ENCODE results near the gene FAM180B. TPM values are rescaled to one million over a fixed set of nuclear protein-coding genes. Genes with fewer than 3 reads are reported as not detected.

FAM180B gene
- total RNA-seq, 2 experiments from 2014 or later = not detected

- ChIA-PET CTCF (interaction anchor here (0.9 kb wide), 1 partner anchor 17 kb away, joined by 3 read pairs; the partner anchor contains the start of gene CELF1), POLR2A (no interaction called here)
- Mint-ChIP-seq H3K4me3 (no peak overlapping the region), H3K27me3 (ENCODE audit: low read depth) (no peaks in the 10 kb centered on the region), H3K9me3 (ENCODE audit: insufficient read depth) (no peaks in the 10 kb centered on the region), H3K4me1 (ENCODE audit: low read depth) (peaks cover 15% of the 10 kb centered on the region), H3K36me3 (ENCODE audit: low read depth) (peaks cover 48% of the 10 kb centered on the region), H3K27ac (no peak overlapping the region)
- DNase-seq (no peak), ATAC-seq (no peak)
These were observed 16.8 kb upstream of the FAM180B start for GRCh38 chr11:47569646-47570045.

- POLR2A ChIA-PET = no interaction called here
These were observed 15.7 kb upstream of the FAM180B start for GRCh38 chr11:47570651-47571356.

GRCh38 chr11:47571357-47571729 is 15.1 kb upstream of the FAM180B start:
- POLR2A ChIA-PET = no interaction called here
- CTCF ChIA-PET = interaction anchor here (1.0 kb wide), 1 partner anchor 18 kb away, joined by 3 read pairs; the partner anchor contains the start of gene CELF1
- Mint-ChIP-seq H3K36me3 (ENCODE audit: low read depth) (peaks cover 59% of the 10 kb centered on the region), H3K4me1 (ENCODE audit: low read depth) (peaks cover 8% of the 10 kb centered on the region), H3K27me3 (ENCODE audit: low read depth) (no peaks in the 10 kb centered on the region), H3K9me3 (ENCODE audit: insufficient read depth) (no peaks in the 10 kb centered on the region), H3K27ac (no peak overlapping the region), H3K4me3 (no peak overlapping the region)
- ATAC-seq (no peak), DNase-seq (no peak)

More at GRCh38 chr11:47570651-47571356, 15.7 kb upstream of the FAM180B start:
- no peak overlapping the region for H3K4me3 Mint-ChIP-seq
- peaks cover 56% of the 10 kb centered on the region for H3K36me3 Mint-ChIP-seq (ENCODE audit: low read depth)
- peaks cover 12% of the 10 kb centered on the region for H3K4me1 Mint-ChIP-seq (ENCODE audit: low read depth)
- no peaks in the 10 kb centered on the region for H3K27me3 Mint-ChIP-seq (ENCODE audit: low read depth)
- H3K9me3 Mint-ChIP-seq (ENCODE audit: insufficient read depth) = no peaks in the 10 kb centered on the region
- CTCF ChIA-PET = interaction anchor here (0.9 to 1.0 kb wide), 2 partner anchors 18 kb away, joined by 3 read pairs; partner anchors contain the start of gene CELF1
- no peak for ATAC-seq
- no peak for DNase-seq
- H3K27ac Mint-ChIP-seq = no peak overlapping the region

DNA sequence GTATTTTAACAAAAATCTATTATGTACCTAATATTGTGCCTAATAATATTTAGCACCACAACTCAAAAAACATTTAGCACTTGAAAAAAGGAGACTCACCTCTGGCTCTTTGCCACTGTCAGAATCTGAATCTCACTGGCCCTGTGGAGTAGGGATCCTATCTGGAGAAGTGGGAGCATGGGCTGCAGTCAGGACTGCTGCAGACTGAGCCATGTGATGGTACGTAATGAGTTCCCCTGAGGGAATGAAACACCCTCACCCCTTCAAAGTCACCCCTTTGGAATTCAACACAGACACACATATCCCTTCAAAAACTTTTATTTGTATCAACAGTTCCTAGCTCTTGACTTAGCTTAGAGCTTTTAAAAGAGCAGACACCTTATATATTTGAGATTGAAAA is 14.6 kb upstream of the FAM180B start:
- Mint-ChIP-seq H3K9me3 (ENCODE audit: insufficient read depth) (no peaks in the 10 kb centered on the region), H3K27ac (no peak overlapping the region)
- CTCF ChIA-PET = interaction anchor here (1.0 kb wide), 1 partner anchor 19 kb away, joined by 3 read pairs; the partner anchor contains the start of gene CELF1

DNA sequence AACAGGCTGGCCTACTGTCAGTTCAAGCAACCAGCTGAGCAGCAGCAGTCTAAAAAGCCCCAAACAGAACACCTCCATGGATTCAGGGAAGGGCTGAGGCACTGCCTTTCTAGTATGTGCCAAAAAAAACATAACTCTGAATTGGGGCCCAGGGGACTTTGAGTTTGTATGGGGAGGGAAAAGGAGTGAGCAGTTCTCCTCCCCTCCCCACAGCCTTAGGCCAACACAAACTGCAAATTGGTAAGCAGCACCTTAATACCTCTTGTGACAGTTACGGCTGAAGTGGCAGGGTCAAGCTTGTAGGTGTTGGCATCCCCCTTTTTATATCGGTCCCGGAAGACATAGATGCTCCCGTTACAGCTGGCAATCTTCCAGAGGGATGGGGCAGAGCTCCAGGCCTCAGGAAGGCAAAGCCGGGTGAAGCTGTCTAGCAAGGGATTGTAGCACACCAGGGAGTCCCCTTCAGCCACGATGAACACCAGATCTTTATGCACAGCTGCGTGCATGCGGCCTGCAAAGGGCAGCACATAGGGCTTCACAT is 13.7 kb upstream of the FAM180B start:
- Mint-ChIP-seq H3K4me3 (no peak overlapping the region), H3K27ac (no peak overlapping the region), H3K27me3 (ENCODE audit: low read depth) (no peaks in the 10 kb centered on the region), H3K36me3 (ENCODE audit: low read depth) (peaks cover 70% of the 10 kb centered on the region), H3K9me3 (ENCODE audit: insufficient read depth) (no peaks in the 10 kb centered on the region), H3K4me1 (ENCODE audit: low read depth) (peaks cover 13% of the 10 kb centered on the region)
- DNase-seq (no peak), ATAC-seq (no peak)
- CTCF ChIA-PET = no interaction called here
- POLR2A ChIA-PET = interaction anchor here (1.4 kb wide), 1 partner anchor 8 kb away, joined by 6 read pairs; the partner anchor contains the start of gene PTPMT1

More for the DNA sequence above, 14.6 kb upstream of the FAM180B start:
- POLR2A ChIA-PET = no interaction called here
- H3K27me3 Mint-ChIP-seq (ENCODE audit: low read depth) = no peaks in the 10 kb centered on the region
- no peak for ATAC-seq
- peaks cover 5% of the 10 kb centered on the region for H3K4me1 Mint-ChIP-seq (ENCODE audit: low read depth)
- peaks cover 64% of the 10 kb centered on the region for H3K36me3 Mint-ChIP-seq (ENCODE audit: low read depth)
- DNase-seq = no peak
- H3K4me3 Mint-ChIP-seq = no peak overlapping the region

DNA sequence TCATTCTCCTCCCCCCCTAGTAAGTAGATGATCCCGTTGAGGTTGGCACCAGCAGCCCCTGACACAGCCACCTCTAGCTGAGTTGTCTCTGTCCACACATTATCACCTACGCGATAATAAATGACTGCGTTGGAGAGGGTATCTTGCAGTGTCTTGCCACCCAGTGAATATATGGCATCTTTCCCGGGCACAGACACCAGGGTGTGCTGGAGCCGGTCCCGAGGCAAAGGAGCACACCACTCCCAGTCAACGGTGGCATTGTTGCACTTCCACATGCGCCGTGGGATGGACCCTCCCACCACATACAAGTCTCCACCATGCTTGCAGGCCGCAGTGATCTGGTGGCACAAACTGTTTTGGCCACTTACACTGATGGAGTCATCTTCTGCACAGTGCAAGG is 13.2 kb upstream of the FAM180B start:
- DNase-seq (no peak), ATAC-seq (no peak)
- Mint-ChIP-seq H3K27me3 (ENCODE audit: low read depth) (no peaks in the 10 kb centered on the region), H3K27ac (no peak overlapping the region), H3K4me1 (ENCODE audit: low read depth) (peaks cover 18% of the 10 kb centered on the region), H3K36me3 (ENCODE audit: low read depth) (peaks cover 71% of the 10 kb centered on the region), H3K4me3 (no peak overlapping the region), H3K9me3 (ENCODE audit: insufficient read depth) (no peaks in the 10 kb centered on the region)
- ChIA-PET CTCF (interaction anchor here (1.7 kb wide), 1 partner anchor 19 kb away, joined by 6 read pairs; no protein-coding TSS in a partner anchor), POLR2A (interaction anchor here (1.1 to 1.4 kb wide), 2 partner anchors 8 to 45 kb away, joined by 3 to 6 read pairs; partner anchors contain the start of gene PTPMT1)

DNA sequence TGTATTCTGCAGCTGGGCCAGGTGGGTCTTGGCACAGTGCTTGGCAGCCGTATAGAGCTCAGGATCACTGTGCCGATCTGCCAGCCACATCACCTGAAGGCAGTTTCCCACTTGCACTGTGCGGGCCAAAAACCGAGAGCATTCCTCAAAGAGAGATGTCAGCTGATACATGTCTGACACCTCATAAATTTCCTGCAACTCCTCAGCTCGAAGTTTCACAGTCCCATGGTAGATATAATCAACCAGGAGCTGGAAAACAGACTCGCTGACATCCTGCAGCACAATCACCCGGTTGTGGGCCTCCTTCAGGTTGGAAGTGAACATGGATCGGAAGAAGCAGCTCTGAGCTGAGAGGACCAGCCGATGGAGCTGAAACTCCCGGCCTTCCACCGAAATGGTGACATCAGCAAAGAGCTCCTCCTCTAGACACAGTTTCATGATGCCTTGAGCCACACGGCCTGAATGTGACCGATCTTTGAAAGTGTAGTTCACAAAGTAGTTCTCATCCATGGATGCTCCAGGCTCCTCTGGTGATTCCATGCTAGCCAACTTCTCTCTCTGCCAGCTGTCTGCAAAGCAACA is 8.9 kb upstream of the FAM180B start:
- Mint-ChIP-seq H3K4me1 (ENCODE audit: low read depth) (peaks cover 33% of the 10 kb centered on the region), H3K9me3 (ENCODE audit: insufficient read depth) (no peaks in the 10 kb centered on the region), H3K27me3 (ENCODE audit: low read depth) (no peaks in the 10 kb centered on the region), H3K27ac (peak overlapping the region; percentile 63), H3K4me3 (peak overlapping the region; percentile 100), H3K36me3 (ENCODE audit: low read depth) (peaks cover 68% of the 10 kb centered on the region)
- DNase-seq = no peak
- ChIA-PET POLR2A (interaction anchor here (0.9 to 1.9 kb wide), 5 partner anchors 13 to 984 kb away, joined by 3 to 5 read pairs (median 5); partner anchors contain the start of genes AMBRA1 and PTPMT1), CTCF (interaction anchor here (0.8 to 1.9 kb wide), 3 partner anchors 14 to 275 kb away, joined by 3 to 6 read pairs (median 3); no protein-coding TSS in a partner anchor)
- ATAC-seq = no peak

GRCh38 chr11:47578524-47579494 is 7.7 kb upstream of the FAM180B start, which contains the start of the genes KBTBD4 and NDUFS3:
KBTBD4 (minus strand) TSS chr11:47578970; CDS start chr11:47578951, 19 bp downstream.
NDUFS3 (plus strand) TSS chr11:47579074; CDS start chr11:47579092, 18 bp downstream.
- Mint-ChIP-seq H3K4me3 (peak within 1 kb of the TSS; percentile 100), H3K27me3 (ENCODE audit: low read depth) (no peaks in the 10 kb centered on the region), H3K9me3 (ENCODE audit: insufficient read depth) (no peaks in the 10 kb centered on the region), H3K27ac (peak within 1 kb of the TSS; percentile 95), H3K36me3 (ENCODE audit: low read depth) (peaks cover 63% of the 10 kb centered on the region), H3K4me1 (ENCODE audit: low read depth) (peaks cover 33% of the 10 kb centered on the region)
- DNase-seq = peak; percentile 91
- peak; percentile 95 for ATAC-seq
- ChIA-PET CTCF (interaction anchor here (1.0 to 2.6 kb wide), 3 partner anchors 26 to 274 kb away, joined by 3 to 15 read pairs (median 6); partner anchors contain the start of gene CELF1), POLR2A (interaction anchor here (0.5 to 2.9 kb wide), 14 partner anchors 10 to 197 kb away, joined by 3 to 26 read pairs (median 4); partner anchors contain the start of genes AGBL2, C1QTNF4, CELF1 and PSMC3)

DNA sequence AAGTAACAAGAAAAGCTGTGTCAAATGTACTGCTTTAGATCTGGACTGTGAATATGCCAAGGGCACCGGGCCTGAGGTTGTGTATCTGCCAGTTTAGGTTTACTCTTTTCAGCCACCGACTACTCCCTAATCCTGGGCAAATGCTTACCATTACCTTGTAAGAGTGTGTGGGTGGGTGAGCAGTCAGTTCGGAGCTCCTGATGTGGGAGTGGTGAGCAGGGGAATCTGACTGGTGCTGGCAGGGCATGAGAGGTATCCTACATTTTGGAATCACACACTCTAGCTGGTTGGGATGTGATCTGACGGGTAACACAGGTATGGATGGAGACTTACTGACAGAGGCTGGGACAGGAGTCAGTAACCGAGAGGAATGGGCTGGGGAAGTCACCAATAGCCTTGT is 2.6 kb upstream of the FAM180B start:
- Mint-ChIP-seq H3K4me1 (ENCODE audit: low read depth) (peaks cover 29% of the 10 kb centered on the region), H3K4me3 (no peak overlapping the region), H3K27ac (no peak overlapping the region), H3K36me3 (ENCODE audit: low read depth) (peaks cover 43% of the 10 kb centered on the region), H3K27me3 (ENCODE audit: low read depth) (no peaks in the 10 kb centered on the region), H3K9me3 (ENCODE audit: insufficient read depth) (no peaks in the 10 kb centered on the region)
- CTCF ChIA-PET = no interaction called here
- ATAC-seq = no peak
- POLR2A ChIA-PET = interaction anchor here (0.8 kb wide), 1 partner anchor 73 kb away, joined by 3 read pairs; no protein-coding TSS in a partner anchor
- no peak for DNase-seq

- DNase-seq (no peak), ATAC-seq (peak; percentile 13)
- H3K4me3 Mint-ChIP-seq = no peak overlapping the region
- H3K4me1 Mint-ChIP-seq (ENCODE audit: low read depth) = peaks cover 29% of the 10 kb centered on the region
- peaks cover 25% of the 10 kb centered on the region for H3K36me3 Mint-ChIP-seq (ENCODE audit: low read depth)
- peak overlapping the region; percentile 64 for H3K27ac Mint-ChIP-seq
- H3K9me3 Mint-ChIP-seq (ENCODE audit: insufficient read depth) = no peaks in the 10 kb centered on the region
- no peaks in the 10 kb centered on the region for H3K27me3 Mint-ChIP-seq (ENCODE audit: low read depth)
- ChIA-PET POLR2A (no interaction called here), CTCF (no interaction called here)
These were observed 700 bp downstream of the FAM180B start for GRCh38 chr11:47587039-47587716.
